ENCODE results near the gene CSRNP2.
A peak's percentile ranks its signal among the peaks of the same experiment; 100 is the strongest.

CSRNP2 gene

DNA sequence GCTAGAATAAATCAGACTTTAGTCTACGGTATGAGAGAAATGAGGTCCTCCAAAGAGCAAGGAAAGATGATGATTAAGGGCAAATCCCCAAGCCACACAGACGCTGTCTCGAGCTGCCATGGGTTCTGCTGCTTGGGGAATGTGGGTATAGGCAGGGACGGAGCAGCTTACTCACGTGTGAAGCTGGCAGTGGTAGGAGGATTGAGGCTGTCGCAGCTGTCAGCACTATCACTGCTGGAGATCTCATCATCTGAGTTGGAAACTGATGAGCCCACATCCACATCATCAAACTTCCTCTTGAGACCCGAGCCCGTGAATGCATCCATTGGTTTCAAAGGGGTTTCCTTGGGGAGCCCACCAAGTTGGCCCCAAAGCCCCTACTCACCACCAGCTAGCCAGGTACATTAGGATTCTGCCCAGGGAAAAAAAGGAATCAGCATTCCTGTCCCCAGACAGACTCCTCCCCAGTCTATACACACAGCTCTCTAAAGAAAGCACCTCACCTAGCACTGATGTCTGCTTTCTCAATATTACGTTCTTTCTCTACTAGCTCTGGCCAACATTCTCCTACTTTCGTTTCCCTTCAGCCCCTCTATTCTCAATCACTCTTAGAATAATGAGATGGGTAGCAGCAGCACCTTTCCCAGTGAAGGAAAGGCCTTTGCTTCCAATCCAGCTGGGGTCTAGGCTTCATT, 7.0 kb downstream of the CSRNP2 start:
- peak; percentile 40 for DNase-seq

DNA sequence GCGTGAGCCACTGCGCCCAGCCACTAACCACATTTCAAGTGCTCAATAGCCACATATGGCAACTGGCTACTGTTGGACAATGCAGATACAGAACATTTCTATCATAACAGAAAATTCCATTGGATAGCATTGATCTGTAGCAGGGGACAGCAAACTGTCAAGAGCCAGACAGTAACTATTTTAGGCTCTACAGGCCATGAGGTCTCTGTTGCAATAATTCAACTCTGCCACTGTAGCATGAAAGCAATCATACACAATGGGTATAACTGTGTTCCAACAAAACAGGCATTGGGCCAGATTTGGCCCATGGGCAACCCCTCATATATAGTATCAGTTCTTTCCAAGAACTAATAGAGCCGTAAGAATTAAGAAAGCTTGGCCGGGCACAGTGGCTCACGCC, 8.0 kb downstream of the CSRNP2 start:
- no peak for DNase-seq

DNA sequence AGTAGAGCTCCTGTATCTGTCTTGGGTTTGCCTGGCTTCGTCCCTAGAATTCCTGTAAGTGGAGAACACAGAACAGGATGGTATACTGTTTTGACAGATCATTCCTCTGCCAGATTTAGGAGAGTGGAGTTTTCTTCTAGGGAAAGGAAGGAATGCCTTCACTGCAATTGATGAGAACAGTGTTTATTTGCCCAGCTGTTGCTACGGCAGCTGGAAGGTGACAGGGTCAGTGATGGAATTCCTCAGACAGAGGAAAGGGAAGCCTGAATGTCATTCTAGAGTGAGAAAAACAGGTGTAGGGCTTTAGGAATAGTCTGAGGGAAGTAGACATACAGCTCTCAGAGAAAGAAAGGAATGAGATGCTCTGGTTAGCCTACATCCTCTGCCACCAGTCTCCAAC, 11.7 kb downstream of the CSRNP2 start:
- no peak for DNase-seq

DNA sequence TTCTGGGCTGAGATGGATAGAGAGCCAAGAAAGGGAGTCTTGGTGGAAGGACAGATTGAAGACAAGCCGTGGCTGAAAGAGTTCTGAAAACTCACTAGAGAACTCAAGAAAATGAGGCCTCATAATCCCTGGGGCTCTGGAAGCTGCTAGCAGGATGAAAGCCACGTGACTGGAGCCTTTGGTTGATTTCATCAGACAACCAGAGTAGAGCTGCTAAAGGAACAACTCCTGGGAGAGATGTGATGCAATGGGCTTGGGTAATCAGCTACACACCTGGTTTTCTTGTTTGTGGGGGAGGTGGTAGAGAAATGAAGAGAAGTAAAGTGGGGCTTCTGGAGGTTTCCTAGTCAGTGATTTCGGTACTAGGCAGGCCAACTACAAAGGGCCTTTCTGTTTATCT, 13.4 kb downstream of the CSRNP2 start:
- no peak for DNase-seq

DNA sequence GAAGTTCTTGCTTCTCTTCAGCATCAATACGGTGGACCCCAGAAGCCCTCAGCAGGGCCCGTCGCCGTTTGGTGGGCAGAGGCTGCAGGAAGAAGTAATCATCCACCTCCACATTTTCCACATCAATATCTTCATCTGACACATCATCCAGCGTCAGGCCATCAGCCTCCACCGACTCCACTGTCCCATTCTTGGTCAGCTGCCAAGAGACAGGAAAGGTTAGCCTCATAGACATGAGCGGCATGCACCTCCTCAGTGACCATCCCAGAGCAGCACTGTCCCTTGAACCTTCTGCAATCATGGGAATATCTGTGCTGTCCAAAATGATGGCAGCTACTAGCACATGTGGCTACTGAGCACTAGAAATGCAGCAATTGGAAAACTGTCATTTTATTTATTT, 15.6 kb downstream of the CSRNP2 start:
- DNase-seq = no peak

DNA sequence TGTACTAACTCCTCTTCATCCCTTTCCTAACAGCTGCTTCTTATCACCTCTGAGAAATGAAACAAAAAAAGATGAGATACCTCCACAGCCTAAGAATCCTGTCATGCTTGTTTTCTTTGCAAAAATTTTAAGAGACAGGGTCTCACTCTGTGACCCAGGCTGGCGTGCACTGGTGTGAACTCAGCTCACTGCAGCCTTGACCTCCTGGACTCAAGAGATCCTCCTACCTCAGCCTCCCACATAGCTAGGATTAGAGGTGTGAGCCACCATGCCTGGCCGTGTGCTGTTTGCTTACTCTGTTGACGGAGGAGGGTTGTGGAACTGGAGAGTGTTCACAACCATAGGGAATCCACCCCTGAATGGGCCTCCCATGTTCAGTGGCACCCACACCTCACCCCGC, 16.2 kb downstream of the CSRNP2 start:
- DNase-seq = no peak

DNA sequence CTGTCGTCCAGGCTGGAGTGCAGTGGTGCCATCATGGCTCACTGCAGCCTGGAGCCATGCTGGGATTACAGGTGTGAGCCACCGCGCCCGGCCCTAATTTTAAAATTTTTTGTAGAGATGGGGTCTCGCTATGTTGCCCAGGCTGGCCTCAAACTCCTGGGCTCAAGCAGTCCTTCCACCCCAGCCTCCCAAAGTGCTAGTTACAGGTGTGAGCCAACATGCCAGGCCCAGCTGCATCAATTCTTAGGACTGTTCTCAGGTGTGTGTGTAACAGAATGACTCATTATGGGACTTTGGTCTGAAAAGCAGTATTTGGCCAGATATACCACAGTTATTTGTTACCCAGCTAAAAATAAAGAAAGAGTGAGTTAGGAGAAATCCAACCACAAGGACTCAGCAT, 17.9 kb downstream of the CSRNP2 start:
- no peak for DNase-seq

DNA sequence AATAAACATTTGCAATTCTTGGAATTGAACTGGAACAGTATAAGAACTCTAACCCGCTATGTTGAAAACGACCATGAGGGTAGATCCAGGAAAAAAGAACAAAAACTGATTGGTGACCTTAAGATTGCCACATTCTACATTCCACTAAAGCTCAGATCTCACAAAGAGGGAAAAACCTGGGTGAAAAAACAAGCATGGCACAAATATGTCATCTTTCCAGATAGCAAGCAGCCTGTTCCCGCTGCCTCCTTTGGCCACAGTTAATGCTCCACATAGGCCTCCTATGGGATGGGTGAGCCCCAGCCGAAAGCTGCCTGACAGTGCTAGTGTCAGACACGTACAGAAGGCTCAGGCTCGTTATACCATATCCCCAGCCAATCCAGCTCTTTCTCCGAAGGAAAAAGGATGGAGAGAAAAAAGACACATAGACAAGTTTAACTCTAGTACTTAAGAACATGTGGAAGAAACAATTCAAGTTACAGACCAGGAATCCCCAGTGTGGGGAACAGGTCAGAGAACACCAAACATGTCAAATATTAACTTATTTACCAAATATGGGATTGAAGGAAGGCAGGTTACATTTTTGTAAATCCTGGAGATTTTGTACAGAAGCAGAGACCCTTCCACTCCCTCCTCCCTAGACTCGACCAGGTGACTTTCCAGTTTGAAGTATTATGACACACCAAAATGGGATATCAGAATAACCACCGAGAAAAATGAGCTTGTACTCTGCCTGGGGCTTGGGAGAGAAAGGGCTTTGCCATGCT, 20.6 kb downstream of the CSRNP2 start:
- no peak for DNase-seq

DNA sequence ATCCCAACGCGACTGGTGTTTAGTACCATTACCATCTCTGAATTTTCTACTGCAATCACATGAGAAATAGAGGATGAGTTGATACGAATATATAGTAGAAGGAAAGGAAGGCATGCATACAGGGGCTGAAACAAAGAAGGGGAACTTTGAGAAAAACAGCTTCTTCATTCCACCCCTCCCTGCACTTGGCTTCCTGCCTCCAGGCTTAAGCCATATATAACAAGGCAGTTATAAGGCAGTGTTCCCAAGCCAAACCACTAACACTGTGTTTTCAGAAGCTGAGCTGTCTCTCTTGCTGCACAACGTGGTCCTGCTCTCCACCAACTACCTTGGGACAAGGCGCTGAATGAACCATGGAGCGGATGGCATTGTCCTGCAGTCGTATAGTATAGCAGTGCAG, 24.3 kb downstream of the CSRNP2 start:
- no peak for DNase-seq

DNA sequence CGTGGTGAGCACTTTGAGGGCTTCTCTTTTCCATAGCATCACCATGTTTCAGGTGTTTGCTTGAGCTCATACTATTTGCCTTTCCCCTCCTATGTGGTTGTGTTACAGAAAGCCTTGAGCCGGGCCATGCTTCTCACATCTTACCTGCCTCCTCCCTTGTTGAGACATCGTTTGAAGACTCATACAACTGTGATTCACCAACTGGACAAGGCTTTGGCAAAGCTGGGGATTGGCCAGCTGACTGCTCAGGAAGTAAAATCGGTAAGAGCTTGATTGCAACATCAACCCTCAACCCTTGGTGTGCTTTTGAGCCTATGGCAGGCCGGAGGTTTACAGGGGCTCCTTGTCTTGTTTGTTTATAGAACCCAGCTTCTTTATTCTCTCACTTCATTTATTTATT, 27.2 kb downstream of the CSRNP2 start:
- no peak for DNase-seq

DNA sequence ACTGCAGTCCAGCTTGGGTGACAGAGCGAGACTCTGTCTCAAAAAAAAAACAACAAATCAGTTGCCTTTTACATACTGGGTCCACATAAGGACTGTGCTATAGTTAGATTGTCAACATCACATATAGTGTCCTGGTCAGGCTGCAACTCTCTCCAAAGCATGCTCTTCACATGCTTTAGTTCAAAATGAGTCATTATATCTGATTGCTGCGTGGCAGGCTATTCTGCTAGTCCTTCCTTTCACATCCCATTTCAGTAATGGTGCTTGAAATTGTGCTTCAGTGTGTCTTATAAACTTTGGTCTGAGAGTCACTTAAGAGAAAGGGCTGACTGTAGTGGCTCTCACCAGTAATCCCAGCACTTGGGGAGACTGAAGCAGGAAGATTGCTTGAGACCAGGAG, 28.3 kb downstream of the CSRNP2 start:
- no peak for DNase-seq

DNA sequence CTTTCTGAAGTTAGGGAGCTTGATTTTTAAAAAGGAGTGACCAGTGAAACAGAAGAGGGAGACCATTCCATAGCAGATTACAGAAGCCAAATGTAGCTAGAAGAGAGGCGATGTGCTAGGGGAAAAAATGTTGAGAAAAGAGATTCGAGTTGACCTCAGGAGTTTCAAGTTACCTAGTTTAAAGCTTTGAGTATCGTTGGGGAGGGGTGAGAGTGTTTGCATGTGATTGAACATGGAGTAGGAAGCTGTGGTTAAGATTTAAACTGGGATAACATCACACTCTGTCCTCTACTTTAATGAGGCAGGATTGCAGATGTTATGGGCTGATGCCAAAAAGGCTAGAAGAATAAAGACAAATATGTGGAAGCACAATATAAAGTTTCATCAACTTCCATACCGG, 31.6 kb downstream of the CSRNP2 start:
- DNase-seq = no peak

DNA sequence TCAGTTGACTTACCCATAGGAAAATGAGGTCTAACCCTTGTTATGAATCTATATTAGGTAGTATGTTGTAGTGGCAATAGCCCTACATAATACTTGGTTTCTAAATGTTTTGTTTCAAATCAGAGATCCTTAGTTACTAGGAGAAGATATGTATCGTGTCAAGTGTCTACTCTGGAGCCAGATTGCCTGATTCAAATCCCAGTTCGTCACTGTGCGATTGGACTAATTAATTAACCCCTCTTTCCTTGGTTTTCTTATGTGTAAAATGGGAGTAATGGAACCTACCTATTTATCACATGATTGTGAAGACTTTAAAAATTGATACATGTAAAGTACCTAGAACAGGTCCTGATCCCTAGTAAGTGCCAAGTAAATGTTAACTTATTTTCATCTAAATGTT, 33.9 kb downstream of the CSRNP2 start:
- DNase-seq = no peak

DNA sequence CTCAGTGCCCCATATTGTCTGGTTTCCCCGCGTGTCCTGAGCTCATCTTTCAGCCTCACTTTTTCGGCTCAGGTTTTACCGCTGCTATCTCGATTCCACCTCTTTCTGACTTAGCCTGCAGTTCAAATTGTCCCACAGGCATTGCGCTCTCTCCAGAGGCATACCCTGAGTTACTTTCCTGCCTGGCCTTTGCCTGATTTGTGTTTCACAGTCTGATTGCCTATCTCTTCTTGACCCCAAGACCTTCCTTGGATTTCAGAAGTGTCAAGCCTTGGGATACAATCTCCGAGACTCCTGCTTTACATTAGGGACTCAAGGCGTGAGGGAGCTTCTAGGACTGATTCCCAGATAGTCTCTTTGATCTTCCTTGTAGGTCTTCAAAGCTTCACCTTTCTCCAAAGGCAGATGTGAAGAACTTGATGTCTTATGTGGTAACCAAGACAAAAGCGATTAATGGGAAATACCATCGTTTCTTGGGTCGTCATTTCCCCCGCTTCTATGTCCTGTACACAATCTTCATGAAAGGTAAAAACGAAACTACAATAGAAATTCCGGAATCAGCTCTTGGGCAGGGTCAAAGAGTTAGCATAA, 34.6 kb downstream of the CSRNP2 start:
- DNase-seq = peak; percentile 26

DNA sequence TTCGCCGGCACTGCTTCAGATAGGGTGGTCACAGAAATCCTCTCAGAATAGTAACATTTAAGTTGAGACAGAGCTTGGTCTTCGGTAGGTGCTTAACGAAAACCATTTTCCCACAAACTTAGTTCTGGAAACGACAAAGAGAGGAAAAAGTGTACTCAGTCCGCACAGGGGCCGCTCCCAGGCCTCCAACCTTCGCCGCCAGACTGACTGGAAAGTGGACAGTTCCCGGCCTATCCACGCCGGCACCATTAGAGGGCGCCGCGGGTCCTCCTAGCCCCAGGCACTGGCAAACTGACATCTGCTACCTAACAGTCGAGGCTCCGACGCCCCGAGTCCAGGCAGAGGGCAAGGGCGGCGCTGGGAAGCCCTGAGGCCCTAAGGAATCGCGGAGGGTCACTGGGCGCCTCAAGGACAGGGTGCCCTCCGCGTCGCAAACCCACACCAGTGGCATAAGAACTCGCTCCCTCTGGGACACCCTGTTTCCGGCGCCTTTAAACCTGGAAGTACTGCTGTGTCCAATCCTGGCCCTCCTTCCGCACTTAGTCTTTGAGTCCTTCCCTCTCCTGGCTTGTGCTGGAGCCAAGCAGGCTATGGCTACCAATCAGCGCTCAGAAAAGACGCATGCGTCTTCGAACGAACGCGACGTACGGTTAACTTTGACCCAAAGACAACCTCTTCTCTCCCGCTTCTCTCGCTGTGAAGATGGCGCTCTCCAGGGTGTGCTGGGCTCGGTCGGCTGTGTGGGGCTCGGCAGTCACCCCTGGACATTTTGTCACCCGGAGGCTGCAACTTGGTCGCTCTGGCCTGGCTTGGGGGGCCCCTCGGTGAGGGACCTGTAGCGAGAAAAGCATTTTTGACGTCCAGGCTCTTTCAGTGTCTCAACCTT, 35.5 kb downstream of the CSRNP2 start, which contains the start of gene LETMD1:
LETMD1 (plus strand) TSS at position 673 of the 886 bp plus-strand sequence; CDS start at position 703, 30 bp downstream.
- peak; percentile 97 for DNase-seq

DNA sequence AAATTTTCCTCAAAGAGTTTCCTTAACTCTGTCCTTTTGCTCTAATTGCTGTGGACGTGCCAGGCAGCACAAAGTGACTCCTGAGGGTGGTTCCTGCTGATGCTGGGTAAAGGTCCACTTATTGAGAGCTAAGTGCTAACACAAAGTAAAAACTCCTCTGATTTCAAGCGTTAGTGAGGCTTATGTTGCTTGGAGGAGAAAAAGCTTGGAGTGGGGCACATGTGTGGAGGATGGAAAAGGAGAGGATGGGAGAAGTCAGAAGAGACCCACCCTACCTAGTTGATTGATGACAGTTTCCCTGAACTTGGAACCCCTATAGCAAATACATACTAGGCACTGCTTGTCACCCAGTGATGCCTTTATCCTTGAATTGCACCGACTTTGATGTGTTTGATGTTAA, 47.1 kb downstream of the CSRNP2 start:
- DNase-seq = no peak

DNA sequence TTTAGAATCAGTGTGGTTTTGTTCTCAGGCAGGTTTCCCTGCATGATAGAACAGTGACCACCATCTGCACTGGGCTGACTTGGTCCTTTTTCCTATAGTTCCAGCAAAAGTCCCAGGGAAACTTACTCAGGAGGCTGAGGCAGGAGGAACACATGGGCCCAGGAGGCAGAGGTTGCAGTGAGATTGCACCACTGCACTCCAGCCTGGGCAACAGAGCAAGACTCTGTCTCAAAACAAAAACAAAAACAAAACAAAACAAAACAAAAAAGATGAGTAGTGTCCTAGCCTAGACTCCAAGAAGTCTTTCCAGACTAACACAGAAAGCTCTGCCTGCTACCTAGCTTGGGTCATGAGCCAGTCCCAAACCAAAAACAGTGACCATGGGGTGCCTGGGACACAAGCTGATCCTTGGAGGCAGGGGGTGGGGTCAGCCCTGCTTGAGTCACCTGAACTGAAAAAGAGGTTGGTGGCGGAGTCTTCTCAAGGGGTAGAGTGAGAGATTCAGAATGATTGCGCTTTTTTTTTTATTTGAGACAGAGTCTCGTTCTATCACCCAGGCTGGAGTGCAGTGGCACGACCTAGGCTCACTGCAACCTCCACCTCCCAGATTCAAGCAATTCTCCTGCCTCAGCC, 49.8 kb downstream of the CSRNP2 start:
- no peak for DNase-seq

DNA sequence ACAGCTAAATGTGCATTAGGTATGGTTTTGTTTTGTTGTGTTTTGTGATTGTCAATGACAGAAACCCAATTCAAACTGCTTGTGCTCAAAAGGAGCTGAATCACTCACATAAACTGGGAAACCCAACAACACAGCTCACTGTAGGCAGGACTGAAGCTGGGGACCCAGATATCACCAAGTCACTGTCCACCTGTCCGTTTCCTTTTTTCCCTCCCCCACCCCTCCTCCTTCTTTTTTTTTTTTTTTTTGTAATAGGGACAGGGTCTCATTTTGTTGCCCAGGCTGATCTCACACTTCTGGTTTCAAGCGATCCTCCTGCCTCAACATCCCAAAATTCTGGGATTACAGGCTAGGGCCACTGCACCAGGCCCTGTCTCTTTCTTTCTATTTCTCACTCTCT, 50.3 kb downstream of the CSRNP2 start:
- no peak for DNase-seq

DNA sequence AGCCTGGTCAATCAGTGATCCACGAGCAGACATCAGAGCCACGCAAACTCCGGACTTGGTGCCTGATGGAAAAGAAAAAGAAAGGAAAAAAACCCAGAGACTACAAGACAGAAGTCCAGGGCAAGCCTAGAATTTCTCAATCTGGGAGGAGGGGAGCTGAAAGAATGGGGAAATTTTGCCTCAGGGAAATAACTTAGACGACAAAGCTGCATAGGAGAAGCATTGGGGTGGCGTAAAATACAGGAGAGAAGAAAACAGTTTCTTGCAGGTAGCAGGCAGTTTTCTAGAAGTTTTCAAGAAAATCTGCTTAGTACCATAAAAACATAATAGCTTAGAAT, 54.6 kb downstream of the CSRNP2 start:
- DNase-seq = no peak

DNA sequence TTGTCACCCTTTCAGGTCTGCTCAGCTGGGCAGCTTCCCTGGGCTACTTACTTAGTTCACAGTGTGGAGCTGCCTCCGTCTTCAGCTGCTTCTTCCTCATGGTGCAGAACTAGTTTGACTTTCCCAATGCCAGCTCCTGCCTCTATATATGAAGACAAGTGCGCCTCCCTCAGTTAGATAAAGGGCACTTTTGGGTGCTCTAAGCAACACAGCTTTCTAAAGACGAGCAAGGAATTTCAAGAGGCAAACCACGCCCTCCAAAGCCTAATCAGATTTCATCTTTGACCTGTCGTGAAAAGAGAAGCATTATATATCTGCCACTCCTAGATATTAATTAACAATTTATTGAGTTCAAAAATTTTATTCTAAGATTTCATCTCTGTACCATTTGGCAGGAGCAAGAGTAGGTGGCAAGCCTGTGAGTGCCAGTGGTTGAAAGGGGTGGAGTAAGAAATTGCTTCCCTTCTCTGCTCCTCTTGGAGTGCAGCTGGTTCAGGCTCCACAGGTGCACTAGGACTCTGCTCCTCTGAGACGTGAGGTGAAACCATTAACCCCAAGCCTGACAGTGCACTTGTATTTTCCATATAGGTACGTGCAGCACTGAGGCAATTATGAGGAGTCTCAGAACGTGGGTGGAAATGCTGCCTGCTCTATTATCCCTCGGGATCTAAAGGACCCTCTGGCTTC, 55.1 kb downstream of the CSRNP2 start:
- DNase-seq = peak; percentile 64

DNA sequence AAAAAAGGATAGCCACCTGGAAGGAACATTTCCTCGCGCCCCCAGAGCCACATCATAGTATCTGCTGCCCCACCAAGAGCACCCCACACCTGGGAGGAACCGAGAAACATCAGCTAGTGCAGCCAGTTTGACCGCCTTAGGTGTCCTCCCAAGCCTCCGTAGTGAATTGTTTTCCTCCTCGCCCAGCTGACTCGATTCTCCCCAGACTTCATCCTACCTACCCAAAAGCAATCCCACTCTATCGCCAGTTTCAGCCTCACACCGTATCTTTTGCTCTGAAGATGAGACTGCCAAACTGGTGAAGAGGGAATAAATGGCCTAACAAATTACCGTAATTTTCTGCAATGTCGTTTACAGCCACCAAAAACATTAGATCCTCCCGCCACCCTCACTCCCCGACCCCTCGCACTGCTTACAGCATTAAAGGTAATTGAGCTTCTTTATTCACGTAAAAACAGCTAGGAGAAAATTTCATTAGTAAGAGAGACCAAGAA, 56.0 kb downstream of the CSRNP2 start:
- DNase-seq = no peak

Measured in activated CD4-positive, alpha-beta T cell treated with anti-CD3 and anti-CD28 coated beads, Interleukin-10, Interleukin-2, amounts not matched to agents 100 ng/mL and 50 ng/mL, durations not matched to agents 16 hours and 8 hours (primary cell).